Myocyte (in vitro differentiated cells): ENCODE measurements around the gene MEF2C. TPM values are rescaled to one million over a fixed set of nuclear protein-coding genes. Genes with fewer than 3 reads are reported as not detected.

ENCODE experiments used
- DNase-seq: peaks from one replicate; pipeline ENCODE4 v3.0.0-alpha.2; 2012; ENCODE audit warnings: low read depth
- total RNA-seq: library from RNA; depleted of rRNA; stranded (reverse); fragments of >200 nt; gene quantifications from 2 replicates; pipeline ENCODE4 v1.2.3, GENCODE V29; 2014

Gene MEF2C
- total RNA-seq, 1 donor from 2014 or later = 364 TPM

DNA sequence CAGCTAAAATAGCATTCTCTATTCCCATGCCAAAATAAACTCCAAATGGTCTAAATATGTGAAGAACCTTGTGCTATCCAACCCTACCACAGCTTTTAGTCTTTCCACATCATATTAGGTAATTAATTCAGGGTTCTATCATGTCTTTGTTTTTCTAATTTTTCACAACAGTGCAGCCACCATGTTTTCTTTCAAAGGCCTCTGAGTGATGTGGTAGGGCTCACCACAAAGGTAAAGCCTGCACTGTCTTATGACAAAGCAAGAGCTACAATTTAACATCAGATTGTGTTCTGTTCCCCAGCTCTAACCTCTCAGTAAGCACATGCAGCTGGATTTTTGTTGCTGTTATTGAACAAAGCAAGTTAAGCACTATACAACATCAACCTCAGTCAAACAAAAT lies 52.4 kb downstream of the MEF2C start:
- no peak for DNase-seq

GRCh38 chr5:88829775-88830174 lies 53.2 kb downstream of the MEF2C start:
- no peak for DNase-seq

GRCh38 chr5:88829054-88829453 lies 53.9 kb downstream of the MEF2C start:
- DNase-seq = no peak

GRCh38 chr5:88827997-88828396 lies 55.0 kb downstream of the MEF2C start:
- DNase-seq = no peak

DNA sequence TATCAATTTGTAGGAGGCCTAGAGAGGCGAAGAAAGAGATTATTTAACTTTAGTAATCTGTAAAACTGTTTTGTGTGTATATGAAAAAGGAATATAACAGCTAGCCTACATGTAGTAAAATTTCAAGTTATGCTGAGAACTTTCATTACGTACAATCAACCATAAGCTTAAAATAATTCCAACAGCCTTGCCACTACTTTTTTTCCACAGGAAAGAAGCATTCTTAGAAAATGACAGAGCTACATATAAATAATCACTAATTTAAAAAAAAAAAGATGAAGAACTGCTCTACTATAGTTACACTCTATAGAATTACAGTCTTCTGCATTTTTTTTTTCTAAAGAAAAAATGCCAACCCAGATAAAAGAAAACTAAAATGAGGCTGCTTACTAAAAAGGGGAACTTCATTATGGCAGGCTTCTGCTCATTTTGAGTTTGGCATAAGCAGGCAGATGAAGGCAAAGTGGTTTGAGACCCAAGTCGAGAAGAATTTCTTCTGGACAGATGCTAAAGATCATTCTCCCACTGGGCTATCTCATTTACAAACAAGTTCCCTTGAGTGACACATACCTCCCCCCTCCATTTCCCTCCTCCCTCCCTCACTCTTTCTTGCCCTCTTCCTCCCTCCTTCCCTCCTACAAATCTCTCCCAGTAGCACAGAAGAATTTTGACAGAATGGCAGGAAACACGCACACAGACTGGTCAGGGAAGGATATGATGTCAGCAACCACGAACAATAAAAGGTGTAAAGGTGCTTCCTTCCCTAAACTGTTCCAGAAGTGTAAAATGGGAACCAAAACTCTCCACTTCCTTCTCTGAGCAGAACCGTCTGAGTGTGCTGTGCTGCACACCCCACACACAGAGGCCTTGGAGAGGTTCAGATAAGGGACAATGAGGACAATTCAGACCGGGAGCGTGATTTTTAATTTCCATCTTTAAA lies 56.1 kb downstream of the MEF2C start:
- peak; percentile 15 for DNase-seq

DNA sequence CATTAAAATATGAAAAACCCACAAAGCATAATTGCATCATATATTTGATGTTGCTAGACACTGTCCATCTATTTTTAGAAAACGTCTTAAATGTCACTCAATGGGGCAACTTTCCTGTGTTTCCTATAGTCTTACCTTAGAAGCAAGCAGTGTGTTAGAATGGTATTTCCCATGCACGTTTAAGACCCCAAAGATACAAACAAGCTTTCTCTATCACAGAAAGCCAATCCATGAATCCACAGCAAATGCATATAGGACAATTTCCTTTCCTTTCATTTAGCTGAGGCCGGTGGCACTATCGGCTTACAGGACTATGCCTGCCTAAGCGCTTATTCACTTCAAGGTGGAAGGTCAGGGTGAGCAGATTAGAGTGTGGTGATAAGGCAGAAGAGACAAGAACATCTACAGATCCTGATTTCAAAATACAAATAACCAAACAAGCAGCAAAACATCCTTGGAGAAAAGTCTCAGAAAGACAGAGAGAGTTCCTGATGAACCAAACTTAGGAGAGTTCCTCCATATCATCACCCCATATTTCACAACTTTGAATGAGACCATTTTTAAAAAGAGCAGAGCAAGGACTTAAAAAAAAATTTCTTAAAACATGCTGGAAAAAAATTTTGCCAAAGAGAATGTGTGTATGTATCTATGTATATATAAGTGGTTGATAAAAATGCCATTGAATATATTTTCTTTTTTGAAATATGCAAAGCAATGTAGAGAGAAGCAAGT lies 57.2 kb downstream of the MEF2C start:
- no peak for DNase-seq

GRCh38 chr5:88824892-88825583 lies 57.9 kb downstream of the MEF2C start:
- peak; percentile 34 for DNase-seq

DNA sequence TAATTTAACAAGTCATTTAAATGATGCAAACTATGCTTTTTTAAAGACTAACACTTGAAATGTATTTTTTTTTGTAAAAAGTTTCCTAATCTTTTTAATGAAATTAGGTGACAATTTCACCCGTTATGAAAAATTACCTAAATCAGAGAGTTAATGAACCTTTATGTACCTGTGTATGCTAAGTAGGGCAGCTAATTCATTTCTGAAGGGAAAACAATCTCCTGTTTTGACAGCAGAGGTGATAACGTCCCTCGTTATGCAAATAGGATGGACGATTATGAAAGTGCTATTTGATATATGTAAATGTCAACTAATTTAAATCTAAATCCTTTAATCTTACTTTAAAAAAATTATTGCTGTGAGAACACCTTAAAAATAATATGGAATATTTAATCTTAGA lies 58.8 kb downstream of the MEF2C start:
- DNase-seq = no peak

DNA sequence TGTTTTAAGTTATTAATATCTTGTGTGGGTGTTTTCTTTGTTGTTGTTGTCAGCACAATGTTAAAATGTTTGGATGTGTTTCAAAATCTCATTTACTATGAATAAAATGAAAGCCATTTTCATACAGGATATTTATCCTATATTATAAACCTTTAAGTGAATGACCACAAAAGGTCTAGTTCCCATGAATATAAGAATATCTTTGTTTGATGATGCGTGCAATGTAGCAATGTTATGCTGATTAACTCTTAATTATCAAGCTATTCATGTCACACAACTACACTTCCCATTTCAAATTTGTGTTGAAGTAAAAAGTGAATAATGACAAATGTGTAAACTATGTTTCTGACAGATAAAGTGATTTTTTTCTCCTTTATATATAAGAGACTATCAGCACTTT lies 59.8 kb downstream of the MEF2C start:
- DNase-seq = no peak

DNA sequence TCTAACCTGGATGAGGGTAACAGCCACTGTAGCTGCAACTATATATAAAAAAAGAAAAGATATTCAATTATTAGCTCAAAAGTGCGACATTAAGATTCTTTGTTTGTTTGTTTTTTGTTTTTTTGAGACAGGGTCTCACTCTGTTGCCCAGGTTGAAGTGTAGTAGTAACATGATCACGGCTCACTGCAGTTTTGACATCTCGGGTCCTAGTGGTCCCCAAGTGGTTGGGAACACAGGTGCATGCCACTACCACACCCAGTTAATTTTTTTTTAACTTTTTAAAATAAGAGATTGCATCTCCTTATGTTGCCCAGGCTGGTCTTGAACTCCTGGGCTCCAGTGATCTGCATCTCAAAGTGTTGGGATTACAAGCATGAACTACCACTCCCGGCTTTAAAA lies 61.8 kb downstream of the MEF2C start:
- DNase-seq = no peak

- no peak for DNase-seq
These were observed 62.4 kb downstream of the MEF2C start for GRCh38 chr5:88820581-88820980.

DNA sequence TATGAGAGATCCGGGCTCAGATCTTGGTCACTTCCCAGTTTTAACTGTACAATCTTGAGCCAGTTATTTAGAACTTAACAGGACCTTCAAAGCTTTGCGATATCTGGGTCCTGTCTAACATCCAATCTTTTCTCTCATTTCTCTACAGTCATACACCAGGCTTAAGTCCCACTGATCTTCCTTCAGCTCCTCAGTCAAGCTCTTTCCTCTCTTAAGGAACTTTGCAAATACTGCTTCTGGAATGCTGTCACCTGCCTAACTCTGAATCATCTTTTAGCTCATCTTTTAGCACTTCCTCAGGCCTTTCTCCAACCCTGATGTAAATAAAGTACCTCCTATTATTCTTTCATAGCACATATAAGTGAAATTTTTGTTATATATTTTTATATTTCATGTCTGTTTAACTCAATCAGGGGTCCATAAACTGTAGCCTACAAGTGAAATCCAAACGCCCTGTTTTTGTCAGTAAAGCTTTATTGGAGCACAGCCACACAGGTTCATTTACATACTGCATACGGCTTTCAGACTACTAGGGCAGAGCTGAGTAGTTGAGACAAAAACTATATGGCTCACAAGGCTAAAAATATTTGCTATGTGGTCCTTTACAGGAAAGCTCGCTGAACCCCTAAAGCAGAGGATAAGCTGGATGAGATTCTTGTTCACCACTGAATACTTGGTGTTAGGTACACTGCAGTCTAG lies 63.5 kb downstream of the MEF2C start:
- DNase-seq = no peak

DNA sequence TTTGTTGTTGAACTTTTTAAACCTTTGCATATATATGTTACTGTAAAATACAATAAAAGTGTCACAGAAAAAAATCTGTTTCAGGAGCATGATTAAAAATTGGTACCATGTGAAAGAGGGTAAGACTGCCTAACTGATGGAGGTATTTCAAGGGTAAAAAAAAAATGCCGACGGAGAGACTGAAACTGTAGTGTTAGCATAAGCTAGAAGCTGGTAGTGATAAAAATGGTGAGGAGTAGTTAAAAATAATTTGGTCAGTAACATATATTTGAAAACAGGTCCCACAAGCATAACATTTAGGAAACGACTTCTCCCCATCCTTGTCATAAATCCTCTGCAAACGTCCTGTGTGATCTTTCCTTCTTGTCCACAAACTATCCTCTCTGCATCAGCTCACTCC lies 64.7 kb downstream of the MEF2C start:
- DNase-seq = no peak

GRCh38 chr5:88816195-88816594 lies 66.8 kb downstream of the MEF2C start:
- no peak for DNase-seq

DNA sequence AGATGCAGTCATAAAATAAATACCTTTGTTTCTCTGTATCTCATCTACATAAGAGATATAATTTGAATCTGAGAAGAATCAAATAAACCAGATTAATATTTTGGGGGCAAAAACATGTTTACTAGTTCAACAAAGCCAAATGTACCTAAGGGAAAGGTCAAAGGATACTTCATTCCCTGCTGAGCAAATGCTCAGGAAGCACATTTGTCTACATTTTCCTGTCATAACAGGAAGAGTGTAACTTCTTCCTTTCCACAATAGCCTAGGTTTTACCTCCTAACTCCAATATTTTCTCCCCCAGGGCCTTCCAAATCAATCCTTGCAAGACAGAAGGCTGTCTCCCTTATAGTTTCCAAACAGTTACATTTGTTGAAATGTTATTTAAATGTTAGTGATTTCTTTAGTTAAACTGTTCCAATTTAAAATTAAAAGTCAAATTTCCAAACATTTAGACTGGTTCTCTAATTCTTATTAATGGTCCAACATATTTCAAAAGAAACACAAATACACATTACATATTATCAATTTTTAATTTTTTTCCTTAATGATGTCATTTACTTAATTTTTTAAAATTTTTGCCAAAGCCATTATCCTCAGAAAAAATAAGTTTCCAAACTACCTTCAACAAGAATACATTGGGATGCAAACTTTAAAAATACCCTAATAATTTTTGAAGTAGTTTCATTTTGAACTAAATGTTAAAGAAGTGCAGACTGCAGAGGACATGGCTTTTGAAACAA lies 67.8 kb downstream of the MEF2C start:
- DNase-seq = no peak

DNA sequence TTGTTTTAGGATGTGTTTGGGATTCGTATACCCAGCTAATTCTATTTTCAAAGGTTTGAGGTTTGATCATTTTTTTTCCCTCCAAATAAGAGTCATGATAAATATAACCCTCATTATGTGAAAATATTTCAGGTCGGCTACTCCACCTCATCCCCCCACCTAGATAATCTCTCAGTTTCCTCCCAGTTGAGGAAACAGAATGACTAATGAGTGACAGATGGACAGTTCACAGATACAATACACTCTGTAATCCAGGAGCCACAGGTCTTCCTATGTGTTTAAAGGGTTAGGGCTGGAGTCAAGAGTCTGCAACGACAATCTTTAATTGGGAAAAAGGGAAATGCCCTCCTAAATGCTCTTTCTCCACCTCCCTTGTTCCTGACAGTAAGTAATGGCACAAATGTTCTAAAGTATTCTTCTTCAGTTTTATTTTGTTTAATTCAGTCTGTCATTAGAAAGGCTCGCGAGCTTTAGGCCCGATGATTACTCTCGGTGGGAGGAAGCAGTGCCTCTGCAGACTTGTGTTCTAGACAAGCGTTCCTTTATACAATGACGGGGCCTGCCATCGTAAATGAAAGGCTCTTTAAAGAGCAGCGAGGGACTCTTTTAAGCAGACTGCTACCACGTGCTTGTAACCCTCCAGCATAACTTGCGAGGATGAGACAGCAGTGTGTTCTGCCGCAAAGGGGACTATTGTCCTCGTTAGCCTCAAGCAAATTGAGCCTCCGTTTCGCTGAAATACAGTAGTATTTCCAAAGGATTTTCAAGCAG lies 69.0 kb downstream of the MEF2C start:
- no peak for DNase-seq

DNA sequence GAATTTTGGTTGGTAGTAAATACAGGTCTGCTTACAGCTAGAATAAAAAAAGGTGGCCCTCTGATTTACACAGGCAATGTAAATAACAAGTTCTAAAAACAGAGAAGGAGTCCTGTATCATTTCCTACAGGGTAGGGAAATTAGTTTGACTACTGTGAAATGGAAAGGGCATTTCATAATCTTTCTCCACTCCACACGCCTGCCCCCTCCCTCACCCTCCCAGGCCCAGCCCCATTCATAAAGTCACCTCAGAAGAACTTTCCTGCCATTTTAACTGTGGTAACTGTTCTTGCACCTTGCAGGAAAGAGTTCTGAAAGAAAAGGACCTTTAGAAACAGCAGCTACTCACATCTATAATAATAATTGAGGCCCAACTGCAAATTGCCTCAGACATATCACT lies 69.7 kb downstream of the MEF2C start:
- no peak for DNase-seq

- no peak for DNase-seq
These were observed 74.8 kb downstream of the MEF2C start for GRCh38 chr5:88808153-88808552.

DNA sequence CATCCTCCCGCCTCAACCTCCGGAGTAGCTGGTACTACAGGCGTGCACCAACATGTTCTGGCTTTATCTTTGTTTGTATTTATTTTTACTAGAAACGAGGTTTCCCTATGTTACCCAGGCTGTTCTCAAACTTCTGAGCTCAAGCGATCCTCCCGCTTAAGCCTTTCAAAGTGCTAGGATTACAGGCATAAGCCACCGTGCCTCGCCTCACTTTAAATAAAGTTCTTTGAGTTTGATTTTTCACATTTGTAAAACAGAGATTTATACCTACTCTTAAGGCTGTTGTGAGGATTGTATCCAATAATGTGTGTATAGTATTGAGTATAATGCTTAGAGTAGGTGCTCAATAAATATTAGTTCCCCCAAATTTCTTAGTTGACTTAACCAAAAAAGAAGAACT lies 75.7 kb downstream of the MEF2C start:
- no peak for DNase-seq

GRCh38 chr5:88806338-88806737 lies 76.6 kb downstream of the MEF2C start:
- DNase-seq = no peak
